GM19023 (cell line): ENCODE measurements around the gene IZUMO1.
A peak's percentile ranks its signal among the peaks of the same experiment; 100 is the strongest.
"Not testable (repeated sequence)": the region's sequence is repeated elsewhere in the genome, so short reads cannot be mapped to it uniquely, and the experiment has no call there.

Experiments used
- ATAC-seq: cut with Tn5 transposase; IDR thresholded peaks from one replicate; pipeline ENCODE4 v1.9.1; 2021; ENCODE audit warnings: mild to moderate bottlenecking, moderate library complexity; ENCODE audit not compliant: unreplicated experiment

Gene IZUMO1

GRCh38 chr19:48746738-48747575 is at the start of gene IZUMO1:
Gene IZUMO1 (minus strand): TSS chr19:48746909. CDS start chr19:48745859, 1,050 bp downstream.
- no peak for ATAC-seq

DNA sequence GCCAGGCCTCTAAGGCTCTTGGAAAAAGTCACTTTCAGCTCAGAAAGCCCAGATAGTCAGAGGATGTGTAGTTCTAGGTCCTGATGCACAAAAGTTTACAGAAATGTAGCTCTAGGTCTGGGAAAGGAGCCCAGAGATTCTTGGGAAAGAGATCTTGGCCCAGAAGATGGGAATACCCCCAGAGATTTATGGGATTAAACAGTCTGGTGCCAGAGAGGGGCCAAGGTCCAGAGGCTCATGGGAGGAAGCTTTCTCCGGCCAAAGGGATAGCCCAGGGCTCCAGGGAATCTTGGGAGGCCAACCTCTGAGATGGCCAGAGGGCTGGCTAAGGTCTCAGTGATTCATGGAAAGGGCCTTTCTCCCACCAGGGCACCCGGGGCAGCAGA is 49.0 kb upstream of the IZUMO1 start:
- no peak for ATAC-seq

DNA sequence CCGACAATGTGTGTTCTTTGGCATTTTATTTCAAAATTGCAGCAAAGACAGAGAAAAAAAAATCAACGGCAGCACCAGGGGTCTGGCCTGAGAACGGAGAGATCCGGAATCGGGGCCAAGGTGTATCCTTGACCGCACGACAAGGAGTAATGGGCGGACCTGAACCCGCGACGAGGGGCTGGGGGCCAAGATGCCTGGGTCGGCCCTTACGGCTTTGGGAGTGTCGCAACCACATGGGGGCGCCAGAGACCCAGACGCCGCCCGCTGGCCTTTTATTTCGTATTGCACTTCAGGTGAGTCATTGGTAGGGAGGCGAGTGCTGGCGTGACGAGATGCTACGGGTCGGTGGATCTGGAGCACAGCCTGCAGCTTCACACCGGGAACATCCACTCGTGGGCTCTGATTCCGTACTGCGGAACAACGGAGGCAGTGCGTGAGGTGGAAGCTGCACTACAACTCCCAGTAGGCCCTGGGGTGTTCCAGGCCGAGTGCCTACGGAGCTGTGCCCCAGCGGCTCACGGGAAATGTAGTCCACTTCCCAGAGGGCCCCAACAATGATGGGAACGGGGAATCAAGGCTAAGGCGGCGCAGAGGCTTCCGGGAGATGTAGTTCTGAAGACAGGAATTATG is 48.5 kb upstream of the IZUMO1 start:
- peak; percentile 69 for ATAC-seq

- ATAC-seq, result no peak
These were observed 47.6 kb upstream of the IZUMO1 start for GRCh38 chr19:48794291-48794690.

GRCh38 chr19:48793271-48793670 is 46.6 kb upstream of the IZUMO1 start:
- ATAC-seq, result no peak

DNA sequence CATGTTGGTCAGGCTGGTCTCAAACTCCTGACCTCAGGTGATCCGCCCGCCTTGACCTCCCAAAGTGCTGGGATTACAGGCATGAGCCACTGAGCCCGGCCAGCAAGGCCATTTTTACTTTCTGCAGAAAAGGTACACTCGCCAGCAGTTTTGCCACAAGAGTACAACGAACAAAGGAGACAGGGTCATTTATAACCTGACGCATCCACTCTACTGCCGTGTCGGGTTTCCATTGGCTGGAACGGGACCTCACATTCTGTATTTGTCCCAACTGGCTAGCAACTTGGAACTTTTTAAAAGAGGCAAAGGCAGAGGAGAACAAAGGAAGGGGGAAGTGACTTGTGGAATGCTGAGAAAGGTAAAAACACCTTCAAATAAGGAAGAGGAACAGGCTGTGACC is 40.6 kb upstream of the IZUMO1 start:
- ATAC-seq, result not testable (repeated sequence)

DNA sequence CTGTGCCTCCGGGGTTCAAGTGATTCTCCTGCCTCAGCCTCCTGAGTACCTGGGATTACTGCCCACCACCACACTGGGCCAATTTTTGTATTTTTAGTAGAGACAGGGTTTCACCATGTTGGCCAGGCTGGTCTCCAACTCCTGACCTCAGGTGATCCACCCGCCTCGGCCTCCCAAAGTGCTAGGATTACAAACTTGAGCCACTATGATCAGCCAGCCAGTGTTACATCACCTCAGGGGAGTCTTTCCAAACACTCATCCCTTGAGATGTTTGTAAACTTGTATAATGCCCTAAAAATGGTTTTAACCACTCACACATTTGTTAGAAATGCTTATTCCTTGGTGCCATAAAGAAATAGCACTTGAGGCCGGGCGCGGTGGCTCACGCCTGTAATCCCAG is 39.7 kb upstream of the IZUMO1 start:
- ATAC-seq, result not testable (repeated sequence)

DNA sequence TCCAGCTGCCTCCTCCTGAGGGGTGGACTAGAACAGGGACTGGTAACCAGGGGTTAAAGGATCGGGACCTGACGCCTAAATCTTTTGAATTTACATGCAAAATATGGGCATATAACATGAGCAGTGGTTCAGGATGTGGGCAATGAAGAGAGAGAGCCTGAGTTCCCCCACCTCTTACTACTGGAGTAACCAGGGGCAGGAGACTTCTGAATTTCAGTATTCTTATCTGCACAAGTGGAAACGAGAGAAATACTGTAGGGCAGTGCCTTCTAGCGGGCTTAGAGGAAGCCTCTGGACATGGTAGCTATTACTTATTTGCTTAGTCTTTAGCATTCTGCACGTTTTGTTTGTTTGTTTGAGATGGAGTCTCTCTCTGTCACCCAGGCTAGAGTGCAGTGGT is 37.8 kb upstream of the IZUMO1 start:
- ATAC-seq, result no peak

- no peak for ATAC-seq
These were observed 34.1 kb upstream of the IZUMO1 start for GRCh38 chr19:48780631-48781391.

GRCh38 chr19:48779636-48780035 is 32.9 kb upstream of the IZUMO1 start:
- ATAC-seq, result no peak

GRCh38 chr19:48777720-48778119 is 31.0 kb upstream of the IZUMO1 start:
- no peak for ATAC-seq

- no peak for ATAC-seq
These were observed 30.4 kb upstream of the IZUMO1 start for GRCh38 chr19:48777139-48777538.

DNA sequence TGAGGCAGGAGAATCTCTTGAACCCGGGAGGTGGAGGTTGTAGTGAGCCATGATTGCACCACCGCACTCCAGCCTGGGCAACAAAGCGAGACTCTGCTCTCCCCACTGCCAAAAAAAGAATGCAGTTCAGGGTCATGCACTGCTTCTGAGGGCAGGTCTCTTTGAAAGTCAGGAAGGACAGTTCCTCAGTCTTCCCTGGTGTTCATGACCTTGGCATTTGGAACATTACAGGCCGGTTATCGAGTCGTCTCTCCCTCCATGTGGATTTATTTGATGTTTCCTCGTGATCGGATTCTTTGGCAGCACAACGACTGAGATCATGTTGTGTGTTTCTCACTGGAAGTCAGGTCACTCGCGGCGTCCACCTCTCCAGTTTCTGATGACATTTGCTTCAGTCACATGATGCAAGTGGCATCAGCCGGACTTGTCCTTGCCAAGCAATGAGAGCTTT is 25.8 kb upstream of the IZUMO1 start:
- no peak for ATAC-seq

GRCh38 chr19:48770734-48771472 is 24.2 kb upstream of the IZUMO1 start:
- no peak for ATAC-seq

GRCh38 chr19:48770266-48770665 is 23.6 kb upstream of the IZUMO1 start:
- ATAC-seq, result no peak

DNA sequence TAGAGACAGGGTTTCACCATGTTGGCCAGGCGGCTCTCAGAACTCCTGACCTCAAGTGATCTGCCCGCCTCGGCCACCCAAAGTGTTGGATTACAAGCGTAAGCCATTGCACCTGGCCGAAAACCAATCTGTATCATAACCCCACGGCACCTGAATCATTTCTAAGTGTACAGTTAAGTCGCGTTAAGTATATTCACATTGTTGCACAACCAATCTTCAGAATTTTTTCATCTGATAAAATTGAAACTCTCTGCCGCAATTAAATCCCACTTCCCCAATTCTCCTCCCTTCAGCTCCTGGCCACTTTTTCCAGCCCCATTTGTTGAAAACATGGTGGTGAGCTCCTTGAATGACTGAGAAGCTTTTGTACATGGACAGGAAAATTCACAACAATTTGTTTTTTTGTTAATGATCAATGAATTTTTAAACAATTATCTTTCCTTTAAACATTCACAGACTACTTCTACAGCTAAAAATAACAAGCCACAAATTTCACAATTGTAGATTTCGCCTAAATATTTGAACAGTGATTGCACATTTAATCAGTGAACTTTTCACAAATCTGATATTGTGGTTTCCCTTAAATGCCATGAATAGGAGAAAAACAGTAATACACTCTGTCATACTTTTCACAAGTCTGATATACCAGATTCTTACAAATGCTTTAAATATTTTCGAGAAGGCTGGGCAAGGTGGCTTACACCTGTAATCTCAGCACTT is 22.4 kb upstream of the IZUMO1 start:
- ATAC-seq, result no peak

DNA sequence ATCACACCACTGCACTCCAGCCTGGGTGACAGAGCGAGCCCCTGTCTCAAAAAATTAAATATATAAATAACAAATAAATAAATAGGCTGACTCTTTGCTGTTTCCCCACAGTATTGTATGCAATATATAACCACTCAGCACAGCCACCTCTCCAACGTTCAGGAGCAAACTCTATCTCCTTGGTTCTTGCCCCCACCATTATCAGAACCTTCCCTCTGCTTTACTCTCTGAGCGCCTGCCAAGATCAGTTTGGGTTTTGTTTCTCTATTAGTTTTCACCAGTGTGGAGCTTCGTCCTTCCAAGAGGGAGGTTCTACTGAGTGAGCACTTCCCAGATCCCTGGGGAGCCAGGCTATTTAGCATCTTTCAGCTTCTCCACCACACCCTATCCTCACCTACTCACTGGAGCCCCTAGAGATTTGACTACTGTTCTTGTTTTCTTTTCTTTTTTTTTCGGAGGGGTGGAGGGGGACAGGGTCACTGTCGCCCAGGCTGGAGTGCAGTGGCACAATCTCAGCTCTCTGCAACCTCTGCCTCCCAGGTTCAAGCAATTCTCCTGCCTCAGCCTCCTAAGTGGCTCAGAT is 21.6 kb upstream of the IZUMO1 start:
- ATAC-seq, result not testable (repeated sequence)

GRCh38 chr19:48765816-48766215 is 19.1 kb upstream of the IZUMO1 start:
- ATAC-seq, result not testable (repeated sequence)

- ATAC-seq, result no peak
These were observed 13.9 kb upstream of the IZUMO1 start for GRCh38 chr19:48760504-48761205.
